NCI-H2107 treated with DMSO at 0.1 percent for 48 hours (cell line): Measurements from ENCODE around the gene TCF3.
"Not testable (repeated sequence)": the region's sequence is repeated elsewhere in the genome, so short reads cannot be mapped to it uniquely, and the experiment has no call there.

Experiments
- DNase-seq: peaks from one replicate; lab custom pipeline; 2025; ENCODE audit not compliant: unreplicated experiment; lab: John Stamatoyannopoulos, UW

The TCF3 gene

DNA sequence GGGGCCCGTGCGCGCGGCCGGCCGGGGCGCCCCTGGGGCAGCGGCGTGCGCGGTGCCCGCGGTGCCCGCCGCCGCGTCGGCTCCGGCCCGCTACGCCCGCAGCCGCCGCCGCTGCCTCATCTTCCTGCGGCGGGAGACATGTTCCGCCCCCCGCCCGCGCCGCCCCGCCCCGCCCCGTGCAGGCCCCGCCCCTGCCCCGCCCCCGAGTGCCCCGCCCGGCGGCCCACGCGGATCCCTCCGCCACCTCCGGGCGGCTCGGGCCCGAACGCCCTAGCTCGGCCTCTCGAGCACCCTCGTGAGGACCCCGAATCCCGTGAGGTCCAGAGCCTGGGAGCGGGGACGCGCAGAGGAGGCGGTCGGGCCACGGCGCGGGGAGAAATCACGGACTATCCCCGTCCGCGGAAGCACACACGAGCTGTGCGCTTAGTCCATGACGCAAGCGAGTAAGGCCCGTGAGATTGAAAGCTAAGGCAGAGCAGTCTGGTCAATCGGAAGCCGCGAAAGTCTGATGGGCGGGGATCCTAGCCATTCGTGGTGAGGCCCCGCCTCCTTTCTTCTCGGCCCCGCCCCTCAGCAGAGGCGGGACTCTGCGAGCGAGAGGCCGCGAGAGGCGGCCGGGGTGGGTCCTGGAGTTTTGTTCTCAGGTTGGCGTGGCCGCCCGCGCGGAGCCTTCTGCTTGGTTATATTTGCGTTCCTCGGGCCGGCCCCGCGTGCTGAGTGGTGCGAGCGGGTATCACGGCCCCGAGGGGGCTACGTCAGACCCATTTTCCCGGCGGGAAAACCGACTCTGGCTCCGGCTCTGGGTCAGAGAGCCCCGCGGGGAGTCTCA is at the start of gene TCF3:
Gene TCF3 (minus strand): TSS at position 145 of the 829 bp plus-strand sequence. CDS start 2,367 bp downstream, outside the sequence.
- peak; percentile 94 for DNase-seq

DNA sequence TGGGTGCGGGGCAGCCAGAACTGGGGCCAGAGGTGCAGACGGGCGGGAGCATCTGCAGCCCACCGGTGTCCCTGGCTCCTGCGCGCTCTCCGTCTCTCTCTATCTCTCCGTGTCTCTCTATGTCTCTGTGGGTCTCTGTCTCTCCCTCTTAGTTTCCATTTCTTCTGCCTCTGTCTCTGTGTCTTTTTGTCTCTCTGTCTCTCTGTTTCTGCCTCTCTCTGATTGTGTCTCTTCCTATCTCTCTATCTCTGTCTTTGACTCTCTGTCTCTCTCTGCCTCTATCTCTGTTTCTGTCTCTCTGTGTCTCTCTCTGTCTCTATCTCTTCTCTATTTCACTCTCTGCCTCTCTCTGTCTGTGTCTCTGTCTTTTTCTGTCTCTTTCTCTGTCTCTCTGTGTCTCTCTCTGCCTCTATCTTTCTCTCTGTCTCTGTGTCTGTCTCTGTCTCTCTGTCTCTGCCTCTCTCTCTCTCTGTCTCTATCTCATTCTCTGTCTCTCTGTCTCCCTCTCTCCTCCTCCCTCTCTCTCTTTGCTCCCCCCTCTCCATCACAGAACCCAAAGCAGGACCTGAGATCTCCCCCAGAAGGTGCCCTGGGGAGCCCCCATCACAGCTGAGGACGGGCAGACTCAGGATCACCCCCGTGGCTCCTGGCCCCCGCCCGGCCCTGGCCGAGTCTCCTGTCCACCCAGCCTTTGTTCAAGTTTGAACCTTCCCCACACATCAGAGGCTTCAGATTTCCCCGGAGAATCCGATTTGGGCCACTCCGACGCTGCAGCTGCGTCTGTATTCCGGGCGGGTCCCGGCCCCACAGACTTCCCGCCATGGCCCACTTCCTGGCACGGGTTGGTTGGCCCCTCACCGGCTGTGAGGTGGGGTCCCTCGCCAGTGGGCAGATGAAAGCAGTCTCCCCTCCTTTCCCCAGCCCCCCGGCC is 48.6 kb upstream of the TCF3 start:
- DNase-seq: no peak

DNA sequence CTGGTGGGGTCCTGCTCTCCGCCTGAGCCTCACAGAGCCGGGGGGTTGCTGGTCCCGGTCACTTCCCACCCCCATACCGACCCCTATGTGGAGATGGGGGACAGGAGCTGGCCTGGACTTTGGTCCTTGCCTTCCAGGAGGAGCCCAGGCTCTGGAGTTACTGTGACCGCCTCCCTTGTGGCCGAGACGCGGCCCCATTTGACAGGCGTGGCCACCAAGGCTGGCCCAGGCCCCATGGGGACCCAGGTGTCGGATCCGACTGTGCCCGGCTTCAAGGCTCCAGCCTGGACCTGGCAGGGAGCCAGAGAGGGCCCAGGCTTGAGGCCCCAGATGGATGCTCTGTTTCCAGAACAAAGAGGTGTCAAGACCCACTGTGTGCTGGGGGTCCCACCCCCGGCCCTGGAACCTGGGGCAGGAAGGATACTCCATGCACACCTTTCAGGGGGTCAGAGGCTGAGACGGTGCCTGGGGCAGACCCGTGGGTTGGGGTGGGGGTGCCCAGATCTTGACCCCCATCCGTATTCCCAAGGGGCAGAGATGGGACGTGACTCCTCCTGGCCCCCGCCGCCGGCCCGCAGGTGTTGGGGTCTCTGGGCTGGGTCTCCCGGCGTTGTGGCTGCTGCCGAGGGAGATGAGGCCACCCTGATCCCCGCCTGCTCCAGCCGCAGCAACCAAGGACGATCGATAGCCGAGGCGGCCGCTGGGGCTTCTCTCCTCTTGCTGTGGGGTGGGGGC is 47.8 kb upstream of the TCF3 start:
- DNase-seq: no peak

DNA sequence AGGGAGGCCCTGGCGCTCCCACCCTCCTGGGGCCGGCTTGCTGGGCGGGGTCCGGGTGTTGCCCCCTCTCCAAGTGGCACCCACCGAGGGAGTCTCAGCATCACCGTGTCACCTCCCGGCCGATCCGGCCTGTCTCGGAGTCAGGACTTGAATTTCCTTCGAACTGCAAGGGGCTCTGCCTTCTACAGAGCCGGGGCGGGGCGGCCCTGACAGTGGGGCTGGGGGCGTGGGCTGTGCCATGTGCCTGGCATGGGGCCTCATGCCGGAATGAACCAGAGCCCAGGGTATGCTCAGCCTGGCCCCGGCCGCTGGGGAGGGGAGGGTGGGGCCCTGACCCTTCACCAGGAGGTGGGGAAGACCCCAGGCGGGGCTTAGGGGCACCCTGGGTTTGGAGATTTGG is 47.0 kb upstream of the TCF3 start:
- no peak for DNase-seq

DNA sequence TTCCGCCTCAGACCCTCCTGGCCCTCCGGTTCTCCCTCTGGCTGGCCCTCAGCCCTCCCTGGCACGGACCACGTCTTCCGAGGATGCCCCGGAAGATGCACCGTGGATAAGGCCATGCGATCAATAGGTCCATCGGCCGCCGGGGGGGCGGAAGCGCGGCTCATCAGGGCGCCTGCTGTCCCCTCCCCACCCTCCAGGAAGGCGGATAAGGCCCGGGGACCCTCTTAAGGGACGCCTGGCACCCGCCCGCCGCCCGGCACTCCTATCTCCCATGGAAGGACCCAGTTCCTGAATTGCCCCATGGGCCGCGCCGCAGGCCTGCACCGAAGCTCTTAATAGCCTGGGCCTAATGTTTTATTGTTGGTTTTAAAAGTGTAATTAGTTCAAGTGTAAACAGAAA is 46.2 kb upstream of the TCF3 start:
- no peak for DNase-seq

DNA sequence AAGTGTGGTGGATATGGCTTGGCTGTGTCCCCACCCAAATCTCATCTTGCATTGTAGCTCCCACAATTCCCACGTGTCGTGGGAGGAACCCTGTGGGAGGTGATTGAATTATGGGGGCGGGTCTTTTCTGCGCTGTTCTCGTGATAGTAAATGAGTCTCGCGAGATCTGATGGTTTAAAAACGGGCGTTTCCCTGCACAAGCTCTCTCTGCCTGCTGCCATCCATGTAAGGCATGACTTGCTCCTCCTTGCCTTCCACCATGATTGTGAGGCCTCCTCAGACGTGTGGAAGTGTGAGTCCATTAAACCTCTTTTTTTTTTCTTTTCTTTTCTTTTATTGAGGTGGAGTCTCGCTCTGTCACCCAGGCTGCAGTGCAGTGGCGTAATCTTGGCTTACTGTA is 43.1 kb upstream of the TCF3 start:
- not testable (repeated sequence) for DNase-seq

DNA sequence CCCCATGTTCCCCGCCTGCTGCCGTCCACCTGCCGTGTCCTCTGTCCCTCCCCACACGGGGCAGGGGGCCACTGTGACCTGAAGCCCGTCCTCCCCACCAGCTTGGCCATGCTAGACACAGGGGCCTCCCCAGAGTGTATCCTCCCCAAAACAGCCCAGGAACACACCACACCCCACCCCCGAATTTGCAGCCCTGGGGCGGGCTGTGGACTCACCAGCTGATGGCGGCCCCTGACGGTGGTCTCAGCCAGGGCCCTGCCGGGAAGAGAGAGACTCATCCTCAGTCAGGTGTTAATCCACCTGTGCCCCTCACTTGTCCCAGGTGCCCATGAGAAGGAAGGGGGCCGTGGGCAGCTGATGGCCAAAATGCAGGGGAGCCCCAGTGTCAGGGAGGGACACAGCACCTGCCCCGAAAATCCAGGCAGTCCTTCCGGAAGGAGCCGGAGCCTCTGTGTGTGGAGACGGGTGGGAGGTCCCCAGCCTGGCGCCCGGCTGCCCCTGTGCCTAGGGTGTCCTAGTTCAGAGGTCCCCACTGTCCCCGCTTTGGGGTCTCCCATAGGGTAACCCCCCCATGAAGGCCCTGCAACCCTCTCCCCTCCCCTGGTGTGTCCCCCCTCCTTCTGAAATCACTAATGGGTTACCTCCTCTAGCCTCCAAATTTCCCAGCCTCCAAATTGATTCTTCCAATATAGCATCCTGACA is 39.3 kb upstream of the TCF3 start:
- DNase-seq: no peak

DNA sequence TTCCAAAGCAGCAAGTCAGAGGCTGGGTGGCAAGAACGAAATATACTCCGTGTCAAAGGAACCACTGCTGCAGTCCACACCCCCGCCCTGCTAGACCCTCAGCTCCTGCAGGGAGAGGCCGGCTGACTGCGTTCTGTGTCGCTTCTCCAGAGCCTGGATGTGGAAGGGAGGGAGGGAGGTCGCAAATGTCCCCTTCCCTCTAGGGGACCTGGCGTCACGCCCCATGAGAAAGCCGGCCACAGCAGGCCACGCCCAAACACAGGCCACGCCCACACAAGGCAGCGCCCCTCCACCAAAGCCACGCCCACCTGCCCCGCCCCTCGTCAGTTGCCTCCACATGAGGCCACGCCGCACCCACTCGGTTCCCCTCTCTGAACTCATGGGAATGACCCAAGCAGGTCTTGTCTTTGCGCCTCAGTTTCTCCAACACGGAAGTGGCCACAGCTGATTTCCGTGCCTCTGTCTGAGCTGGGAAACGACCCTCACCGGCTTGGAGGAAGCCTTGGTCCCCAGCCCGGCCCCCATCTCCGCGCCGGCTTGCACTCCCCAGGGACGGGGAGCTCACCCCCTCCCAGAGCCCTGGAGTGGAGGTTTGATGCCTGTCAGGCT is 38.4 kb upstream of the TCF3 start:
- no peak for DNase-seq

DNA sequence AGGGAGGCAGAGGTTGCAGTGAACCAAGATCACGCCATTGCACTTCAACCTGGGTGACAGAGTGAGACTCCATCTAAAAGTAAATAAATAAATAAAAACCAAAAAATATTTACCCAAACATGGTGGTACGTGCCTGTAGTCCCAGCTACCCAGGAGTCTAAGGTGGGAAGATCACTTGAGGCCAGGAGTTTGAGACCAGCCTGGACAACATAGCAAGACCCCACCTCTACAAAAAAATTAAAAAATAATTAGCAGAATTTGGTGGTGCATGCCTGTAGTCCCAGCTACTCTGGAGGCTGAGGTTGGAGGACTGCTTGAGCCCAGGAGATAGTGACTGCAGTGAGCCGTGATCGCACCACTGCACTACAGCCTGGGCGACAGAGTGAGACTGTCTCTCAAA is 33.4 kb upstream of the TCF3 start:
- not testable (repeated sequence) for DNase-seq

DNA sequence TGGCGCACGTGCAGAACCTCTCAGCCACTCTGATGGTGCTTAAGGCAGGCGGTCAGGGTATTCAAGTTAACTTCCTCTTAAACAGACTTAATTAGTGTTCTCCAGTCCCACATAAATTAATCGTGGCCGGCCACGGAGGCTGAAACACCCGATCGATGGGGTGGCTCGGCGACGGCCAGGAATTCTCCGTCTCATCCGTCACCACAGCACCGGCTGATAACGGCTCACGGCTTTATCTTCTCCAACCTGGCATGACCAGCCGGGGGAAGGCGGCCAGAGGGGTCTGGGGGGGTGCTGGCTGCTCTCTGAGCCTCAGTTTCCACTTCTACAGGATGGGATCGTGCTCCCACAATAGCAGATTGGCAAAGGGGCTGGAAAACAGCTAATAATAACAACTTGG is 32.6 kb upstream of the TCF3 start:
- no peak for DNase-seq

DNA sequence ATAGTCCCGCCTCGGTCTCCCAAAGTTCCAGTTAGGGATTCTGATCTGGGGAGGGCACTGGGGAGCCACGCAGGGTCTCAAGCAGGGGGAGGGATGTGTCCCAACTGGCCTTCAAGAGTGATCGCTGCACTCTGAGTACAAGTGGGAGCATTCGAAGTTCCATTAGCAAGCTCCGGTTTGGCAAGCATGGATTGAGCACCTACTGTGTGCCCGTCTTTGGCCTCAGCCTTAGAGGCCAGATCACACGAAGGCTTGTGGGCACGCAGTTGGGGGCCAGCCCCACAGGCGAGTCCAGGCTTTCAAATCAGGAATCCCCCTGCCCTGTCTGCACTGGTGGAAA is 32.1 kb upstream of the TCF3 start:
- DNase-seq: no peak

DNA sequence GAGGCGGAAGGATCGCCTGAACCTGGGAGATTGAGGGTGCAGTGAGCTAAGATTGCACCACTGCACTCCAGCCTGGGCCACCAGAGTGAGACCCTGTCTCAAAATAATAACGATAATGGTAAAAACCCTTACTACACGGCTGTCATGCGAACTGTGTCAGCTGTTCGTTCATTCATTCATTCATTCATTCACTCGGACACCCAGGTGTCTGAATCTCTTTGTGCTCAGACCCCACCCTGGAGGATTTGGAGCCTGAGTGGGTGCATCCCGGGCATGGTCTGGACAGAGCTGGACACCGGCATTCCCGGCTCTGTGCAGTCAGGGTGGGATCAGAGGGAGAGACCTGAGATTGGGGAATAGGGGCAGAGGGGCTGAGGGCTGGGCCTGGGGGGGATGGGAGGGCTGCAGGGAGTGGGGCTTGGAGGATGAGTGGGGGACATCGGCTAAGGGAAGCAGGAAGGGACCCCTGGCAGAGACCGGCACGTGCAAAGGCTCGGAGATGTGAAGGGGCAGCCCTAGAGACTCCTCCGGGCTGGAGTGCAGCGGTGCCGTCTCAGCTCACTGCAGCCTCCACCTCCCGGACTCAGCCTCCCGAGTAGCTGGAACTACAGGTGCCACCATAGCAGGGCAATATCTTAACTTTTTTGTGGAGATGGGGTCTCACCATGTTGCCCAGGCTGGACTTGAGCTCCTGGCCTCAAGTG is 31.6 kb upstream of the TCF3 start:
- no peak for DNase-seq

DNA sequence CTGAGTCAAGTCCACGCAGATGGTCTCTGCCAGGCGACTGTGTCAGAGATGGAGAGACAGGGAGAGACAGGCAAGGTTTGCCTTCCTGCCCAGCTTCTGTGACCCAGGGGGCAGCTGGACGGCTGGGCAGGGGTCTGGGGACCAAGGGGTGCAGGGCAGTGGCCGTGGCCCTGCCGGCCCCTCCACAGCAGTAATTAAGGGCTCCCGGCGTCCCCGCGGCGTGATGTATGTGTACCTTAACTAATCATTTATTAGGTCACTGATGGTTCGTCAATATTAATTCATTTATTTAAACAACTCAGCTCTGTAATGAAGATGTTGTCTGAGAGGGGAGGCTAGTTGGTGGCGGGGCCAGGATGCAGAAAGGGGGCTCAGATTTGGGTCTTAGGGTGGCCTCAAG is 28.6 kb upstream of the TCF3 start:
- no peak for DNase-seq

DNA sequence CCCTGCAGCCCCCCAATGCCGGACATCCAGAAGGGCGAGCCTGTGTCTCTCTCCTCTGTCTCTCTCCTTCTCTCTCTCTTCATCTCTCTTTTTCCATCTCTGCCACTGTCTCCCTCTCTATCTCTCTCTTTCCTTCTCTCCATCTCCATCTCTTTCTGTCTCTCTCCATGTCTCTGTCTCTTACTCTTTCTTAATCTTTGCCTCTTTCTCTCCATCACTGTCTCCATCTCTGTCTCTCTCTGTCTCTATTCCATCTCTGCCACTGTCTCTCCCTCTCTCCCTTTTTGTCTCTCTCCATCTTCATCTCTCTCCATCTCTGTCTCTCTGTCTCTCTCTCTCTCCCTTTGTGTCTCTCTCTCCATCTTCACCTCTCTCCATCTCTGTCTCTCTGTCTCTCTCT is 25.7 kb upstream of the TCF3 start:
- DNase-seq: no peak

DNA sequence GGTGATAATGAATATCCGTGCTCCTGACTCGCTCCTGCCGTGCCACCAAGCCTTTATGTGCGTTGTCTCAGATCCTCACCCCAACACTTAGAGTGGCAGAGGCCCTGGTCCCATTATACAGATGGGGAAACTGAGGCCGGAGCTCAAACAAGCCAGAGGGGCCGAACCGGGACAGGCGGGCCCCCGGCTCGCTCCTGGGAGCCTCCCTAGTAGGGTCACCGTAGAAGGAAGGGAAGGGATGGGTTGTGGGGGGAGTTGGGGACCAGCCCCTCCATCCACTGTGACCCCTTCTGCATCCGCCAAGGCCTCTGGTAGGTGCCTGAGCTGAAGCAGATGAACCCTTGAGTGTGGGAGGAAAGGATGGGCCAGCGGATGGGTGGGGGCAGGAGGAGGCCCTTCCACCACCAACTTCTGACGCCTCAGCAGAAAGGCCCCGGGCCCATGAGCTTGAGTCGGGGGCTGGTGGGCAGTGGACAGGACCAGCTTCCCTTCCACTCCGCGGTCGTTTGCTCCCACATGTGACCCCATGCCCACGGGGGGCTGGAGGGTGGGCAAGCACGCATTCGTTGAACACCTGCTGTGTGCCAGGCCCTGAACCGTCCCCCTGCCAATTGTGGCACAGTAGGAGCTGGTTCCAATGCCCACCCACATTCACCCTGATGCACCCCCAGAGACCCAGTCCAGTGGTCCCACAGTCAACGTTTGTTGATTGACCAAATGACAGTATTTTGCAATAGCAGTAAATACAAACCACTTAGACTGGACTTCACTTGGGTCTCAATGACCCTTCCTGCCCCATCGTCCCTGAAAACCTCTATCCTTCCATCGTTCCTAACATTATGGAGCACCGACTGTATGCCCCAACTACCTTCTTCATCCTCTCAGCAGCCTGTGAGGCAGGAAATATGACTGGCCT is 24.2 kb upstream of the TCF3 start:
- DNase-seq: no peak

DNA sequence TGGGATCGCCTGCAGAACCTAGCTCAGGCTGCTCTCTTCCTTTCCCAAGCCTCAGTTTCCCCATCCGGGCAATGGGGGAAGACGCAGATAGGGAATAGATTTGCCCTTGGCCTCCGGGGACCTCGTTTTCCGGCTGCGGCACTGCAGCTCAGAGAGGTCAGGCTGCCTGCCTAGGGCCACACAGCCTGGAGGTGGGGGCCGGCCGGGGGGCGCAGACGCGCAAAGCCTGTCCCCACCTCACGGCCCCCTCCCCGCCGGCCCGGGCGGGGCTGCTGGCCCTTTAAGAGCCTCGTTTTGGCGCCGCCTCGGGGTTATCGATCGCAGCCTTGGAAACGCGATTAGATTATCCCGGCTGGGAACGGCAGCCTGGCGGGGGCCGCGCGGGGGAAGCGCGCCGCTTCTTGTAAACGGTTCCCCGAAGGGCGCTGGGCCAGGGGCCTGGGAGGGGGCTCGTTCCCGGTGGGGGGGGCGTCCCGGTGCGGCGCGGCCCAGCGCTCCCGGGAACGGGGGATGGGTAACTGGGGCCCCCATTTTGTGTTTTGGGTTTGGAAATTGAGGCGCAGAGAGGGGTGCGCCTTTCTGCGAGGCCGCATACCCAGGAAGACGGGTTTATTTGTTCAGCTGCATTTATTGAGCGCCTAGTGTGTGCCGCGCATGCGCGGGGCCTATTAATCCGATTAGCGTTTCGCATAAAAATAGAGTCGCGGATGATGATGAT is 23.4 kb upstream of the TCF3 start:
- no peak for DNase-seq

DNA sequence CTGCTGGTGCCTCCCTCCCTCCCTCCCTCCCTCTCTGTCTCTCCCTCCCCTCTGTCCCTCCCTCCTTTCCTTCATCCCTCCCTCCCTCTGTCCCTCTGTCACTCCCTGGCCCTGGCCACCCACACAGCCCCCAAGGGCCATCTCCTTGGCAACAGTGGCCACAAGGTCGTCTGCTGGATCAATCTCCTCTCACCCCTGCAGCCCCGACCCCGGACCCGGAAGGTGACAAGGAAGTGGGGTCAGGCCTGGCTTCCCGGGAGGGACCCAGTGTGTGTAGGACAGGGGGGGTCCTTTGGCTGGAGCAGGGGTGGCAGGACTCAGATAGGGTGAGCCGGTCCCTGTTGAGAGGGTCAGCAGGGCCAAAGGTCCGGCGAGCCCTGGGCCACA is 21.9 kb upstream of the TCF3 start:
- DNase-seq: no peak

DNA sequence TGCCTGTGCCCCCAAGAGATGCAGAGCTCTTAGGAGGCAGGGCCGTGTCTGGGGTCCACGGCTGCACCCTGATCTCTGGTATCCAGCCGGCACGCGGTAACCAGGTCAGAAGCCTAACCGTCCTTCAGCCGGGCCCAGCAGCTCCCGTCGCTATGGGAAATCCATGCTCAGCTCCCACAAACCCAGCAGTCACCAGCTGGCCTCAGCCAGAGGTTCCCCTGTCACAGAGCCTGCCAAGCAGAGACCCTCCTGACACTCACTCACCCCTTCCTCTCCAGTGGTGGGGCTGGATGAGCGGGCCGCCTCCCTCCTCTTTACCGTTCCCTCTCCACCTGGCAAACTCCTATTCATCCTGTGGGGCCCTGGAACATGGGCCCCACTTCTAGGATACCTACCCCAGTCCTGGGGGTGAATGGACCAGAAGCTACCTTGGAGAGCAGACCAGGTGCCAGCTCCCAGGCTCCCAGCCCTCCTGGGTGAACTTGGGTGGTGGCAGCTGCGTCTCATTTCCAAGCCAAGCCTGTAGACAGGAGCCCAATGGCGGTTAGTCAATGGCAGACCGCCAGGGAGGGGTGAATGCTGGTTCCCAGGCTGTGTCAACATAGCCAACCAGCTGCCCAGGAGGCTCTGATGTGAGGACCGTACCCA is 21.4 kb upstream of the TCF3 start:
- no peak for DNase-seq
